Keratinocyte (primary cell): Measurements from ENCODE around the gene SEC61B. TPM values are rescaled to one million over a fixed set of nuclear protein-coding genes. Genes with fewer than 3 reads are reported as not detected.

Experiments used
- DNase-seq: peaks from one replicate; pipeline ENCODE4 v3.0.0-alpha.2; 2011; ENCODE audit warnings: low read depth, missing footprints, low spot score
- FAIRE-seq: peaks from 2 replicates; lab custom pipeline; 2011; peaks lifted over from hg19 to GRCh38; lab: Jason Lieb, UNC
- H2AFZ ChIP-seq: 2 replicates; pipeline ENCODE4 v1.6.0; 2012; ENCODE audit warnings: low read length, control low read depth, inconsistent platforms; ENCODE audit not compliant: control insufficient read depth
- H3K27ac ChIP-seq: 2 replicates; pipeline ENCODE4 v1.5.1; 2011; ENCODE audit warnings: low read length; ENCODE audit not compliant: control insufficient read depth, insufficient read depth
- H3K27me3 ChIP-seq: 3 replicates; pipeline ENCODE4 v1.6.0; 2011; ENCODE audit warnings: low read length; ENCODE audit not compliant: control insufficient read depth, insufficient read depth; ENCODE audit errors: extremely low read depth
- H3K36me3 ChIP-seq, 2 experiments: 2 replicates in 1 of 2; 3 replicates in 1 of 2; pipeline ENCODE4 v1.5.1; 2011; ENCODE audit warnings: low read length in 2 of 2, mild to moderate bottlenecking in 1 of 2; ENCODE audit not compliant: control insufficient read depth in 2 of 2, insufficient read depth in 2 of 2; ENCODE audit errors: extremely low read depth in 1 of 2
- H3K4me1 ChIP-seq: 3 replicates; pipeline ENCODE4 v1.5.1; 2011; ENCODE audit warnings: low read length; ENCODE audit not compliant: control insufficient read depth, insufficient read depth; ENCODE audit errors: extremely low read depth
- H3K4me2 ChIP-seq: 3 replicates; pipeline ENCODE4 v1.6.0; 2011; ENCODE audit warnings: low read depth, low read length; ENCODE audit not compliant: control insufficient read depth, insufficient read depth; ENCODE audit errors: extremely low read depth
- H3K4me3 ChIP-seq, 3 experiments: fragments of 200-600 bp in 1 of 3; sonication (generic) in 1 of 3; 2 replicates in 2 of 3; 3 replicates in 1 of 3; pipeline ENCODE4 v1.5.1; 2011 to 2016; ENCODE audit warnings: low read length in 3 of 3, mild to moderate bottlenecking in 3 of 3, control low read depth in 2 of 3, inconsistent platforms in 1 of 3, low read depth in 1 of 3, mixed read lengths in 1 of 3, mixed run types in 1 of 3, moderate library complexity in 1 of 3; ENCODE audit not compliant: control insufficient read depth in 2 of 3, insufficient read depth in 2 of 3; ENCODE audit errors: extremely low read depth in 1 of 3
- H3K79me2 ChIP-seq: 2 replicates; pipeline ENCODE4 v1.6.0; 2012; ENCODE audit warnings: low read length; ENCODE audit not compliant: control insufficient read depth, insufficient read depth
- H3K9ac ChIP-seq: 3 replicates; pipeline ENCODE4 v1.6.0; 2011; ENCODE audit warnings: low read length; ENCODE audit not compliant: control insufficient read depth, insufficient read depth; ENCODE audit errors: extremely low read depth
- H3K9me1 ChIP-seq: 3 replicates; pipeline ENCODE4 v1.6.0; 2011; ENCODE audit warnings: low read length; ENCODE audit not compliant: control insufficient read depth, insufficient read depth; ENCODE audit errors: extremely low read depth
- H3K9me3 ChIP-seq: 2 replicates; pipeline ENCODE4 v1.5.1; 2012; ENCODE audit warnings: low read depth, low read length; ENCODE audit not compliant: control insufficient read depth
- H4K20me1 ChIP-seq: 3 replicates; pipeline ENCODE4 v1.6.0; 2011; ENCODE audit warnings: low read length; ENCODE audit not compliant: control insufficient read depth, insufficient read depth; ENCODE audit errors: extremely low read depth
- EZH2 ChIP-seq: IDR thresholded peaks from one replicate; pipeline ENCODE4 v1.6.1; 2012; ENCODE audit warnings: inconsistent platforms, mild to moderate bottlenecking, low read length, moderate library complexity
- dilution Hi-C: fragments of 300-500 bp; cut with MboI; formaldehyde crosslinking; loops from one replicate; pipeline ENCODE4 v1.7.0; 2020; ENCODE audit warnings: low sequenced_read_pairs; ENCODE audit not compliant: extremely low pct_ligation_motif_present
- polyA plus RNA-seq, 5 experiments: library from polyadenylated mRNA; depleted of rRNA in 3 of 5; stranded (reverse) in 3 of 5; stranded (forward) in 1 of 5; unstranded in 1 of 5; fragments of >200 nt; gene quantifications; 1 replicate in 1 of 5; 2 replicates in 3 of 5; 3 replicates in 1 of 5; pipeline versions ENCODE4 v1.2.1 to v1.2.3, GENCODE V29; 2011 to 2012; ENCODE audit warnings: missing spikeins in 2 of 5, low read depth in 1 of 5, low replicate concordance in 1 of 5
- TF ChIP-seq, protein P1 (sequence below), 3 experiments: IDR thresholded peaks in 1 of 3; conservative IDR thresholded peaks in 1 of 3; optimal IDR thresholded peaks in 1 of 3; 2 replicates in 2 of 3; 3 replicates in 1 of 3; pipeline versions ENCODE3 to v1.5.1; 2011; ENCODE audit warnings: low read length in 3 of 3, mild to moderate bottlenecking in 3 of 3, moderate library complexity in 2 of 3, control low read depth in 1 of 3, inconsistent platforms in 1 of 3; ENCODE audit not compliant: insufficient read depth in 2 of 3; ENCODE audit errors: extremely low read depth in 1 of 3

Gene SEC61B
- polyA plus RNA-seq, 1 donor (not counting 4 experiments of a cell fraction or from before 2014, with no cell fraction given) = 207 TPM

DNA sequence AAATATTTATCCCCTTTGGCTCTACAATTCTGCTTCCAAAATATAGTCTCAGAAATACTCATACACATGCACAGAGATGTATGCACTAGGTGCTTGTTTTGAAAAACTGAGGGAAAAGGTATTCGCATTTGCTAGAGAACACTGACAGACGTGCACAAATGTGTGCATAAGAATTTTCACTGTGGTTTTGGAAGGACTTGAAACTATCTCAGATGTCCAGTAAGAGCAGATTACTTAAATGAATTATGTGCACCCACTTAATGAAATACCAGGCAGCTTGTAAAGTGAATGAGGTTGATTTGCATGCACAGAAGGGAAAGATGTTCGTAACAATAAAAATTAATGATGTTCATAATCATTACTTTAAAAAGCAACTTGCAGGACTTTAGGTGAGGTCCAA, 48.4 kb downstream of the SEC61B start:
- Histone ChIP-seq H3K4me1 (no peaks in the 10 kb centered on the region), H4K20me1 (no peaks in the 10 kb centered on the region), H3K79me2 (no peaks in the 10 kb centered on the region), H3K9me3 (no peaks in the 10 kb centered on the region), H3K4me2 (no peak overlapping the region), H3K27ac (no peak overlapping the region), H3K36me3 (no peaks in the 10 kb centered on the region), H3K27me3 (no peaks in the 10 kb centered on the region), H3K9ac (no peak overlapping the region), H3K9me1 (no peaks in the 10 kb centered on the region), H3K4me3 (no peak overlapping the region), H2AFZ (no peak overlapping the region)
- dilution Hi-C loops = no loop called here
- TF ChIP-seq EZH2 = no peak
- TF ChIP-seq, protein P1, sequence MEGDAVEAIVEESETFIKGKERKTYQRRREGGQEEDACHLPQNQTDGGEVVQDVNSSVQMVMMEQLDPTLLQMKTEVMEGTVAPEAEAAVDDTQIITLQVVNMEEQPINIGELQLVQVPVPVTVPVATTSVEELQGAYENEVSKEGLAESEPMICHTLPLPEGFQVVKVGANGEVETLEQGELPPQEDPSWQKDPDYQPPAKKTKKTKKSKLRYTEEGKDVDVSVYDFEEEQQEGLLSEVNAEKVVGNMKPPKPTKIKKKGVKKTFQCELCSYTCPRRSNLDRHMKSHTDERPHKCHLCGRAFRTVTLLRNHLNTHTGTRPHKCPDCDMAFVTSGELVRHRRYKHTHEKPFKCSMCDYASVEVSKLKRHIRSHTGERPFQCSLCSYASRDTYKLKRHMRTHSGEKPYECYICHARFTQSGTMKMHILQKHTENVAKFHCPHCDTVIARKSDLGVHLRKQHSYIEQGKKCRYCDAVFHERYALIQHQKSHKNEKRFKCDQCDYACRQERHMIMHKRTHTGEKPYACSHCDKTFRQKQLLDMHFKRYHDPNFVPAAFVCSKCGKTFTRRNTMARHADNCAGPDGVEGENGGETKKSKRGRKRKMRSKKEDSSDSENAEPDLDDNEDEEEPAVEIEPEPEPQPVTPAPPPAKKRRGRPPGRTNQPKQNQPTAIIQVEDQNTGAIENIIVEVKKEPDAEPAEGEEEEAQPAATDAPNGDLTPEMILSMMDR (optimal IDR thresholded peaks at IDR 0.05 in 1 of 3, IDR thresholded peaks at IDR 0.05 in 1 of 3, conservative IDR thresholded peaks at IDR 0.05 in 1 of 3; ENCODE audit: extremely low read depth in 1 of 3, insufficient read depth in 2 of 3, low read length in 3 of 3) = no peak
- FAIRE-seq (no peak), DNase-seq (no peak)

- no peaks in the 10 kb centered on the region for H3K27me3 ChIP-seq
- H3K36me3 ChIP-seq = no peaks in the 10 kb centered on the region
- no peak overlapping the region for H3K4me3 ChIP-seq
- no peak overlapping the region for H3K4me2 ChIP-seq
- FAIRE-seq = no peak
- no peak overlapping the region for H2AFZ ChIP-seq
- no peak overlapping the region for H3K27ac ChIP-seq
- H3K9me3 ChIP-seq = no peaks in the 10 kb centered on the region
- H3K79me2 ChIP-seq = no peaks in the 10 kb centered on the region
- no peaks in the 10 kb centered on the region for H3K4me1 ChIP-seq
- no peaks in the 10 kb centered on the region for H4K20me1 ChIP-seq
- H3K9ac ChIP-seq = no peak overlapping the region
- no peak for DNase-seq
- TF ChIP-seq, protein P1 (optimal IDR thresholded peaks at IDR 0.05 in 1 of 3, IDR thresholded peaks at IDR 0.05 in 1 of 3, conservative IDR thresholded peaks at IDR 0.05 in 1 of 3; ENCODE audit: extremely low read depth in 1 of 3, insufficient read depth in 2 of 3, low read length in 3 of 3) = no peak
- TF ChIP-seq EZH2 = no peak
- dilution Hi-C loops = no loop called here
- no peaks in the 10 kb centered on the region for H3K9me1 ChIP-seq
Observed at GRCh38 chr9:99272836-99273235, 50.8 kb downstream of the SEC61B start.
